SH-SY5Y (cell line): ENCODE data around the gene DDX49.

Source experiments
- GATA2 ChIP-seq: IDR thresholded peaks from 2 replicates; pipeline ENCODE4 v1.6.1; 2011; ENCODE audit warnings: mild to moderate bottlenecking, low read depth, low read length
- GATA3 ChIP-seq: IDR thresholded peaks from 2 replicates; pipeline ENCODE4 v1.6.1; 2011; ENCODE audit warnings: low read depth, mild to moderate bottlenecking, low read length, moderate library complexity

DNA sequence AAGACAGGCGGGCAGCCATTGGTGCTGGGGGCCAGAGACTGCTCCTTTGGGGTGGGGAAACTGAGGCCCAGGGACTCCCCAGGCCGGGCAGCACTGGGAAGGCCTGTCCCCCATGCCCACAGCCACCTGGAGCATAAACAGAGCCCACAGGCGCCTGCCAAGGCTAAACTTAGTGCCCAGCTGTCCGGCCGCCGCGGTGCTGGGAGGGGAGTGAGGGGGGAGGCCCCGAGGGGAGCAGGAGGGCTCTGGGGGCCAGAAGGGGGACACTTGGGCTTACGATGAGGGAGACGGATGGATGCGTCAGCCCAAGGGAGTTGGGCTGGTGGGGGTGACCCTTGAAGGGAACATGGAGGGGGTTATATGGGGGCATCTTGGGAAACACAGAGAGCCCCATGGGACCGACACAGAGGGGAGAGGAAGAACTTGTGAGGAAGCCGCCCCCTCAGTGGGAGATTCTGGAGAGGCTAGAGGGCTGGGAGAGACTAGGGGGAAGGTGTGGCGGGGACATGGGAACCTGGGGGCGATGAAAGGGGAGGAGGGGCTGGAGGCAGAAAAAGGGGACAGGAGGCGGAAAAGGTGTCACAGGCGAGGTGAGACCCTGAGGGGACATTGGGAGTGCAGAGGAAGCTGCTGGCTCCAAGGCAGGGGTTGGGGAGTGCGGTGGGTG, 25.8 kb upstream of the DDX49 start:
- TF ChIP-seq GATA3 (no peak), GATA2 (no peak)
